Measurements from ENCODE around the gene HOXA7. TPM values are rescaled to one million over a fixed set of nuclear protein-coding genes. Genes with fewer than 3 reads are reported as not detected.

Gene HOXA7
- total RNA-seq, 1 experiment from 2014 or later, result 0.56 TPM

DNA sequence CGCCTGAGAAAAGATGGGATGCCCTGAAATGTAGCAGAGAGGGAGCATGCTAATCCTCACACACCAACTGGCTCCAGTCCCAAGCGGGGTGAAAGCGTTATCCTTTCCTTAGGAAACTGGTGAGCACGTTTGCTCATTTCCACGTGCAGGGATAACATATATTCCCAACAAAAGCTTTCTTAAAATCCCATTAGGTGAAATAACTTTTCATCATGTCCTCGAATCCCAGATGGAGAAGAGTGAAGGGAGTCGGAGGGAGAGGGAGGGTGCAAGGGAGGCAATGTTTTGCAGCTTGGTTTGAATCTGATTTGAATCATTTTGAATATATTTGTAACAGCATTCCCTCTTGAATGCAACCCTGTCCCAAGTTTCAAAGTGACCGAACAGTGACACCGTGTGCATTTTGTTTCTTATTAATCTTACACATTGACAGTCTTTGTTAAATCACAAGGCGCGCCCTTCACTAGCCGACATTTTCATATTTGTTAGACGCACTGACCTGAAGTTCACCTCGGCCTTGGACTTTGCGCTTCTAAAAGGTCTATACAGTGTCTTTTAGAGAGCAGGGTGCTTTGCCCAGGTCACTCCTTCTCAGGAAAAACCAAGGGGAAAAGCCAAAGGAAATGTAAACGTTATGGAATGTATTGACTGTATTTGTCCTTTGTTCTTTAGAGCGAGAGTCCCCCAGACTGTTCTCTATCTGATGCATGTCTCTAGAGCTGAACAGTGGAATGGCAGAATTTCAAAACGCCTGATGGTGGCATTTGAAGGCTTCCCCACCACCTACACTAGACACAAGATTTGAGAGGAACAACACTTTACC lies 22.9 kb downstream of the HOXA7 start:
- Histone ChIP-seq H3K9me3 (ENCODE audit: low read depth, low read length, poor library complexity, severe bottlenecking) (no peaks in the 10 kb centered on the region), H3K36me3 (ENCODE audit: insufficient read depth, low read length, poor library complexity, severe bottlenecking) (no peaks in the 10 kb centered on the region), H3K27ac (ENCODE audit: low read depth, low read length, poor library complexity, severe bottlenecking) (no peak overlapping the region), H3K4me1 (ENCODE audit: insufficient read depth, low read length, poor library complexity, severe bottlenecking) (no peaks in the 10 kb centered on the region), H3K4me3 (ENCODE audit: low read depth, low read length, poor library complexity, severe bottlenecking) (no peak overlapping the region), H3K27me3 (replicated peaks; ENCODE audit: insufficient read depth, low read depth, low read length, poor library complexity) (peaks cover 100% of the 10 kb centered on the region)
- ChIA-PET CTCF (no interaction called here), POLR2A (ENCODE audit: low non-redundant PET) (no interaction called here)
- no TSS peak for BruUV-seq (replicated peaks)
- TF ChIP-seq, protein P1, sequence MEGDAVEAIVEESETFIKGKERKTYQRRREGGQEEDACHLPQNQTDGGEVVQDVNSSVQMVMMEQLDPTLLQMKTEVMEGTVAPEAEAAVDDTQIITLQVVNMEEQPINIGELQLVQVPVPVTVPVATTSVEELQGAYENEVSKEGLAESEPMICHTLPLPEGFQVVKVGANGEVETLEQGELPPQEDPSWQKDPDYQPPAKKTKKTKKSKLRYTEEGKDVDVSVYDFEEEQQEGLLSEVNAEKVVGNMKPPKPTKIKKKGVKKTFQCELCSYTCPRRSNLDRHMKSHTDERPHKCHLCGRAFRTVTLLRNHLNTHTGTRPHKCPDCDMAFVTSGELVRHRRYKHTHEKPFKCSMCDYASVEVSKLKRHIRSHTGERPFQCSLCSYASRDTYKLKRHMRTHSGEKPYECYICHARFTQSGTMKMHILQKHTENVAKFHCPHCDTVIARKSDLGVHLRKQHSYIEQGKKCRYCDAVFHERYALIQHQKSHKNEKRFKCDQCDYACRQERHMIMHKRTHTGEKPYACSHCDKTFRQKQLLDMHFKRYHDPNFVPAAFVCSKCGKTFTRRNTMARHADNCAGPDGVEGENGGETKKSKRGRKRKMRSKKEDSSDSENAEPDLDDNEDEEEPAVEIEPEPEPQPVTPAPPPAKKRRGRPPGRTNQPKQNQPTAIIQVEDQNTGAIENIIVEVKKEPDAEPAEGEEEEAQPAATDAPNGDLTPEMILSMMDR (conservative IDR thresholded peaks at IDR 0.05; ENCODE audit: low read depth, low read length), result no peak
- no peak for TF ChIP-seq EZH2 (IDR thresholded peaks at IDR 0.05; ENCODE audit: borderline replicate concordance, low read depth, low read length, poor library complexity, severe bottlenecking)
- intact Hi-C loops (cut with micrococcal nuclease; ENCODE audit: unreplicated experiment), result no loop called here
- no peak for DNase-seq (ENCODE audit: low spot score)

DNA sequence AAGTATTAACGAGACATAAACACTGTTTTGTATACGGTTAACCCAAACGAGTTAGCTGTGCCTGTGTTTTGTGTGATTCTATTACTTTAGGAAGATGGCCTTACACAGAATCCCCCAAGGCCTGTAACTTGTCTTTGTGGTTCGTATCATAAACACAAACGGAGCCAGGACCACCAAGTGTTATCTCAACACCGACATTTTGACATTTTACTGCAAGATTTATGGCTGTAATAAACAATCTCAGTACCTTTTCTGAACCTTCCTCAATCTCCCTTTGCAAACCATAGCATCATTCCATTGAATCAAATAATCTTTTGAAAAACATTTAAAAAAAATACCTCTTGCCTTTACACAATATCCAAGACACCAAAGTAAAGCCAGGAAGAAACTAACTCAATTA lies 23.5 kb downstream of the HOXA7 start:
- H3K27me3 ChIP-seq (replicated peaks; ENCODE audit: insufficient read depth, low read depth, low read length, poor library complexity), result peaks cover 100% of the 10 kb centered on the region
- TF ChIP-seq, protein P1 (conservative IDR thresholded peaks at IDR 0.05; ENCODE audit: low read depth, low read length), result no peak
- TF ChIP-seq EZH2 (IDR thresholded peaks at IDR 0.05; ENCODE audit: borderline replicate concordance, low read depth, low read length, poor library complexity, severe bottlenecking), result no peak
- BruUV-seq (replicated peaks), result no TSS peak
- intact Hi-C loops (cut with micrococcal nuclease; ENCODE audit: unreplicated experiment), result no loop called here
- no peaks in the 10 kb centered on the region for H3K4me1 ChIP-seq (ENCODE audit: insufficient read depth, low read length, poor library complexity, severe bottlenecking)
- no peaks in the 10 kb centered on the region for H3K9me3 ChIP-seq (ENCODE audit: low read depth, low read length, poor library complexity, severe bottlenecking)
- ChIA-PET POLR2A (ENCODE audit: low non-redundant PET) (no interaction called here), CTCF (no interaction called here)
- H3K4me3 ChIP-seq (ENCODE audit: low read depth, low read length, poor library complexity, severe bottlenecking), result no peak overlapping the region
- H3K36me3 ChIP-seq (ENCODE audit: insufficient read depth, low read length, poor library complexity, severe bottlenecking), result no peaks in the 10 kb centered on the region
- no peak for DNase-seq (ENCODE audit: low spot score)
- no peak overlapping the region for H3K27ac ChIP-seq (ENCODE audit: low read depth, low read length, poor library complexity, severe bottlenecking)

DNA sequence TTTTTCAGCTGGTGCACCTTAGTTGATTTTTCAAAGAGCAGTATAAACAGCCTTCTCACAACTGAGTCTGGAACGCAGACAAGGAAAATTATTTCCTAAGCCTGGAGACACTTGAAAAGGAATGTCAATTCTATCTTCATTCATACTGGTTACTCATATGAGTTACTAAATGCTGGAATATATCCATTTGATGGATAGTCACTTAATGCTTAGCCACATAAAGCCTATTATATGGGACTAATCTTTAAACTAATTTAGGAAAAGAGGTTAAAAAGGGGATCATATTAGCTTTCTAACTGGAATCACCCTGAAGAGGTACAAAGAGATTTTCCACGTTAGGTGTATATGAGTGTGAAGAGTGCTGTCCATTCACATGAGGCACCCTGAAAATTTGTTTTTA lies 24.3 kb downstream of the HOXA7 start:
- BruUV-seq (replicated peaks), result no TSS peak
- CTCF ChIA-PET, result no interaction called here
- Histone ChIP-seq H3K9me3 (ENCODE audit: low read depth, low read length, poor library complexity, severe bottlenecking) (no peaks in the 10 kb centered on the region), H3K4me3 (ENCODE audit: low read depth, low read length, poor library complexity, severe bottlenecking) (no peak overlapping the region), H3K36me3 (ENCODE audit: insufficient read depth, low read length, poor library complexity, severe bottlenecking) (no peaks in the 10 kb centered on the region), H3K27ac (ENCODE audit: low read depth, low read length, poor library complexity, severe bottlenecking) (no peak overlapping the region), H3K27me3 (replicated peaks; ENCODE audit: insufficient read depth, low read depth, low read length, poor library complexity) (peaks cover 100% of the 10 kb centered on the region), H3K4me1 (ENCODE audit: insufficient read depth, low read length, poor library complexity, severe bottlenecking) (no peaks in the 10 kb centered on the region)
- intact Hi-C loops (cut with micrococcal nuclease; ENCODE audit: unreplicated experiment), result no loop called here
- DNase-seq (ENCODE audit: low spot score), result no peak
- POLR2A ChIA-PET (ENCODE audit: low non-redundant PET), result no interaction called here
- TF ChIP-seq, protein P1 (conservative IDR thresholded peaks at IDR 0.05; ENCODE audit: low read depth, low read length), result no peak
- no peak for TF ChIP-seq EZH2 (IDR thresholded peaks at IDR 0.05; ENCODE audit: borderline replicate concordance, low read depth, low read length, poor library complexity, severe bottlenecking)

Data from A673 (cell line).